Vagina (tissue), 2 donors: ENCODE measurements around the gene C1QTNF6.

Source experiments
- POLR2A ChIP-seq, 2 donors: fragments of 450-650 bp; IDR thresholded peaks; one replicate each; pipeline ENCODE4 v1.6.1; 2017; ENCODE audit warnings: antibody characterized with exemption in 2 of 2, mild to moderate bottlenecking in 2 of 2, moderate library complexity in 2 of 2
- TF ChIP-seq, protein P1 (sequence below), 3 experiments: fragments of 450-650 bp in 2 of 3; fragments of 200-600 bp in 1 of 3; sonication (generic) in 1 of 3; IDR thresholded peaks; one replicate each; pipeline ENCODE4 v1.5.1; 2017 to 2019; ENCODE audit warnings: antibody characterized with exemption in 3 of 3, mild to moderate bottlenecking in 2 of 3, moderate library complexity in 2 of 3

DNA sequence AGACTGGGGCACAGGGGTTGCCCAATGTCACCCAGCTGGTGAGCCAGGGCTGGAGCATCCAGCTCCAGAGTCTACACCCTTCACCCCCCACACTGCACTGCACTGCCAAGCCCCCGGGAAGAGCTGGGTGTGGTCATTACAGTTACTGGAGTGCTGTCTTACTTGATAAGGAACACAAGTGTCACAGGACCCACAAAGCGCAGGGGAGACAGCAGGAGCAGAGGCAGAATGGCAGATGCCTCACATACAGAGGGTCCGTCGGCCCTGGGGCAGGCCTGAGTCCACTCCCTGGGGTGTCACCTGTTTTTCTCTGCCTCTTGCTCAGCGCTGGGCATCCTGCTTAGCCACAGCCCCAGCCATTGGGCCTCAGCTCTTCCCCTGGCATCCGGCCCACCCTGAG, 46.1 kb downstream of the C1QTNF6 start:
- TF ChIP-seq, protein P1, sequence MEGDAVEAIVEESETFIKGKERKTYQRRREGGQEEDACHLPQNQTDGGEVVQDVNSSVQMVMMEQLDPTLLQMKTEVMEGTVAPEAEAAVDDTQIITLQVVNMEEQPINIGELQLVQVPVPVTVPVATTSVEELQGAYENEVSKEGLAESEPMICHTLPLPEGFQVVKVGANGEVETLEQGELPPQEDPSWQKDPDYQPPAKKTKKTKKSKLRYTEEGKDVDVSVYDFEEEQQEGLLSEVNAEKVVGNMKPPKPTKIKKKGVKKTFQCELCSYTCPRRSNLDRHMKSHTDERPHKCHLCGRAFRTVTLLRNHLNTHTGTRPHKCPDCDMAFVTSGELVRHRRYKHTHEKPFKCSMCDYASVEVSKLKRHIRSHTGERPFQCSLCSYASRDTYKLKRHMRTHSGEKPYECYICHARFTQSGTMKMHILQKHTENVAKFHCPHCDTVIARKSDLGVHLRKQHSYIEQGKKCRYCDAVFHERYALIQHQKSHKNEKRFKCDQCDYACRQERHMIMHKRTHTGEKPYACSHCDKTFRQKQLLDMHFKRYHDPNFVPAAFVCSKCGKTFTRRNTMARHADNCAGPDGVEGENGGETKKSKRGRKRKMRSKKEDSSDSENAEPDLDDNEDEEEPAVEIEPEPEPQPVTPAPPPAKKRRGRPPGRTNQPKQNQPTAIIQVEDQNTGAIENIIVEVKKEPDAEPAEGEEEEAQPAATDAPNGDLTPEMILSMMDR (IDR thresholded peaks at IDR 0.05), result no peak
- TF ChIP-seq POLR2A (IDR thresholded peaks at IDR 0.05), result no peak
